SK-N-SH (cell line): ENCODE measurements around the gene CALD1.

Source experiments
- CTCF ChIP-seq: fragments of 200-600 bp; sonication (generic); IDR thresholded peaks from 2 replicates; pipeline ENCODE4 v1.6.1; 2017; ENCODE audit warnings: antibody characterized with exemption, mild to moderate bottlenecking, moderate library complexity
- EP300 ChIP-seq, 2 experiments: IDR thresholded peaks; 2 replicates each; pipeline versions ENCODE4 v1.4.0 to v1.6.1; 2012; ENCODE audit warnings: borderline replicate concordance in 1 of 2, low read depth in 1 of 2, low read length in 1 of 2
- MAX ChIP-seq: IDR thresholded peaks from 2 replicates; pipeline ENCODE4 v1.4.0; 2012; ENCODE audit warnings: low read depth
- NFIC ChIP-seq: IDR thresholded peaks from 2 replicates; pipeline ENCODE4 v1.4.0; 2012; ENCODE audit warnings: borderline replicate concordance
- RCOR1 ChIP-seq: fragments of 150-350 bp; IDR thresholded peaks from 2 replicates; pipeline ENCODE4 v1.6.1; 2017; ENCODE audit warnings: antibody characterized with exemption, low read length
- TAF1 ChIP-seq: IDR thresholded peaks from 2 replicates; pipeline ENCODE4 v1.6.1; 2012; ENCODE audit warnings: low read depth, mild to moderate bottlenecking, low read length, moderate library complexity, borderline replicate concordance
- USF1 ChIP-seq: IDR thresholded peaks from 2 replicates; pipeline ENCODE4 v1.4.0; 2012; ENCODE audit warnings: low read depth, borderline replicate concordance
- ZBTB33 ChIP-seq: IDR thresholded peaks from 2 replicates; pipeline ENCODE4 v1.4.0; 2012; ENCODE audit warnings: low read depth, borderline replicate concordance

- TF ChIP-seq EP300 (IDR thresholded peaks at IDR 0.05; ENCODE audit: borderline replicate concordance in 1 of 2, low read depth in 1 of 2, low read length in 1 of 2) (no peak), CTCF (no peak), MAX (no peak), NFIC (no peak), RCOR1 (no peak), USF1 (no peak), ZBTB33 (no peak), TAF1 (no peak)
These were observed 206.5 kb downstream of the CALD1 start for GRCh38 chr7:134985894-134986362.
